ENCODE measurements around the gene COPG2. TPM values are rescaled to one million over a fixed set of nuclear protein-coding genes. Genes with fewer than 3 reads are reported as not detected.

The COPG2 gene
- total and polyA plus RNA-seq, 2 of the 4 experiments (the other 2 are of a cell fraction): 18.1 to 50.0 TPM

DNA sequence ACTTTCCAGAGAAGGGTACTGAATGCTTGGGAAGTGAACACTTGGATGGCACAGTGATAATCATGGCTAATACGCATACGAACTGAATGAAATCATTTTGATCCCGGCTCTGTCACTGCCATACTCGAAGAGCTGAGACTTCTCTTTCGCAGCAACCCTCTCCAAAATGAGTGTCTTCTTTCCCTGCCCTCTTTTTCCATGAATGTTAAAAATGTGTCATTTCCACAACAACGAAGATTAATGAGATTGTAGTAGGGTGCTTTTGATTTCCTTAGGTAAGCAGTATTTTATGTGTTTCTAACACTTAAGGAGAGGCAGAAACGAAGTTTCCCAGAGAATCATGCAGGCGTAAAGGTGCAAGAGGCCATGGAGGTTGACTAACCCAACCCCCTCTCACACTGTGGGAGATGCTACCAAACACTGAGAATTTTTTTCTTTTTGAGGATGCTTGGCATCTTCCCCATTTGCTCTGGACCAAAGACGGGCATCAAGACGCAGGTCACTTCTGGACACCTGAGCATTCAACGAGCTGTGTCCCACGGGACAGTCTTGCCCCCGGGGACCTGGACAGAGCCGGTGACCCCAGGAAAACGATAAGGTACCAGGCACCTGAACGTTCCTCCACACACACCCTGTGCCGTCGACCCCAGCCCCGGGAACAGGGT lies 823 bp downstream of the COPG2 start:
- Histone ChIP-seq H3K18ac (ENCODE audit: low read depth, low read length) (peak overlapping the region; percentile 24), H2BK120ac (ENCODE audit: low read depth, low read length) (no peak overlapping the region), H4K8ac (ENCODE audit: low read depth in 2 of 2, low read length in 2 of 2) (peak overlapping the region; percentile 17 to 66; a peak in 1 of 4 replicates), H4K20me1 (ENCODE audit: insufficient read depth, low read length) (no peaks in the 10 kb centered on the region), H3K4me3 (ENCODE audit: insufficient read depth, low read depth, low read length) (peak overlapping the region; percentile 75), H2AK5ac (ENCODE audit: low read depth, low read length) (no peak overlapping the region), H2BK20ac (ENCODE audit: low read depth, low read length) (no peak overlapping the region), H3K9me3 (ENCODE audit: control insufficient read depth, insufficient read depth, low read length) (no peaks in the 10 kb centered on the region), H3K4ac (ENCODE audit: low read depth, low read length) (peak overlapping the region; percentile 42), H4K91ac (ENCODE audit: insufficient read depth, low read depth, low read length) (no peak overlapping the region), H3K14ac (replicated peaks; ENCODE audit: low read depth, low read length) (peak overlapping the region; percentile 73), H3K27ac (ENCODE audit: insufficient read depth, low read length) (peak overlapping the region; percentile 65), H2AK9ac (replicated peaks; ENCODE audit: low read depth, low read length, poor library complexity) (peak overlapping the region; percentile 66), H3K27me3 (ENCODE audit: control insufficient read depth, insufficient read depth, low read length) (no peaks in the 10 kb centered on the region), H3K36me3 (ENCODE audit: control insufficient read depth, insufficient read depth, low read length) (no peaks in the 10 kb centered on the region), H3K9ac (ENCODE audit: low read depth, low read length) (peak overlapping the region; percentile 89), H4K5ac (ENCODE audit: low read depth, low read length) (peak overlapping the region; percentile 73), H3K79me1 (ENCODE audit: low read depth in 1 of 2, low read length in 2 of 2) (peaks cover 6 to 12% of the 10 kb centered on the region in 2 experiments; a peak in 2 of 4 replicates), H3K23ac (ENCODE audit: low read depth, low read length) (peak overlapping the region; percentile 72), H2AFZ (replicated peaks; ENCODE audit: low read length, poor library complexity) (peak overlapping the region; percentile 96), H3K56ac (ENCODE audit: extremely low read depth, insufficient read depth, low read length) (no peak overlapping the region), H3K9me1 (ENCODE audit: insufficient read depth, low read length) (no peaks in the 10 kb centered on the region), H3K4me1 (ENCODE audit: control insufficient read depth, insufficient read depth, low read length) (peaks cover 1% of the 10 kb centered on the region; the same call in 1 of the 2 replicates), H2BK15ac (ENCODE audit: low read depth, low read length) (no peak overlapping the region), H2BK5ac (ENCODE audit: low read depth, low read length, poor library complexity, severe bottlenecking) (peak overlapping the region; percentile 22), H3K4me2 (ENCODE audit: low read depth, low read length) (peak overlapping the region; percentile 100)
- 0% methylated on average over 4 of the region's 19 CpGs; no CpG with 5 or more reads in 1 of the 2 experiments for WGBS, 2 experiments (ENCODE audit: extremely low coverage in 2 of 2, insufficient read length in 1 of 2)
- DNase-seq: peak; percentile 1
- TF ChIP-seq CTCF (conservative IDR thresholded peaks at IDR 0.05; ENCODE audit: low read depth, low read length) (no peak), POLR2A (IDR thresholded peaks at IDR 0.05; ENCODE audit: low read depth, low read length) (no peak)
- dilution Hi-C loops (cut with HindIII; ENCODE audit: low sequenced_read_pairs, unreplicated experiment) (no loop called here), intact Hi-C loops (cut with micrococcal nuclease) (no loop called here), in situ Hi-C loops (cut with MboI; ENCODE audit: low sequenced_read_pairs) (no loop called here)
- ATAC-seq (ENCODE audit: low read depth): no peak
- POLR2A ChIA-PET (ENCODE audit: unreplicated experiment): no interaction called here
- CTCF ChIA-PET: no interaction called here
- no TSS peak for BruUV-seq (replicated peaks)
